ENCODE results near the gene CLDN12. TPM values are rescaled to one million over a fixed set of nuclear protein-coding genes. Genes with fewer than 3 reads are reported as not detected.

The CLDN12 gene
- total RNA-seq, 1 experiment from 2014 or later: 22.5 TPM

- DNase-seq (ENCODE audit: unreplicated experiment): no peak
- intact Hi-C loops (cut with micrococcal nuclease): no loop called here
- Mint-ChIP-seq H3K4me3 (ENCODE audit: unreplicated experiment) (no peak overlapping the region), H3K4me1 (ENCODE audit: insufficient read depth, unreplicated experiment) (peaks cover 6% of the 10 kb centered on the region), H3K36me3 (ENCODE audit: insufficient read depth, unreplicated experiment) (peaks cover 39% of the 10 kb centered on the region), H3K9me3 (ENCODE audit: unreplicated experiment) (no peaks in the 10 kb centered on the region), H3K27me3 (ENCODE audit: insufficient read depth, unreplicated experiment) (no peaks in the 10 kb centered on the region), H3K27ac (ENCODE audit: low read depth, unreplicated experiment) (no peak overlapping the region)
- ChIA-PET POLR2A (interaction anchor here (0.6 kb wide), 2 partner anchors 25 to 48 kb away, joined by 3 read pairs; no protein-coding TSS in a partner anchor), CTCF (interaction anchor here (1.1 kb wide), 1 partner anchor 61 kb away, joined by 5 read pairs; the partner anchor contains the start of gene GTPBP10)
- BruUV-seq (replicated peaks): no TSS peak
- no peak for TF ChIP-seq CTCF (IDR thresholded peaks at IDR 0.05; ENCODE audit: unreplicated experiment)
Measured at GRCh38 chr7:90407484-90407821, 4.2 kb downstream of the CLDN12 start.

GRCh38 chr7:90408142-90408541 is 4.9 kb downstream of the CLDN12 start:
- Mint-ChIP-seq H3K27ac (ENCODE audit: low read depth, unreplicated experiment) (no peak overlapping the region), H3K36me3 (ENCODE audit: insufficient read depth, unreplicated experiment) (peaks cover 39% of the 10 kb centered on the region), H3K4me1 (ENCODE audit: insufficient read depth, unreplicated experiment) (peaks cover 6% of the 10 kb centered on the region), H3K4me3 (ENCODE audit: unreplicated experiment) (no peak overlapping the region), H3K9me3 (ENCODE audit: unreplicated experiment) (no peaks in the 10 kb centered on the region), H3K27me3 (ENCODE audit: insufficient read depth, unreplicated experiment) (no peaks in the 10 kb centered on the region)
- intact Hi-C loops (cut with micrococcal nuclease): no loop called here
- CTCF ChIA-PET: interaction anchor here (0.6 to 1.1 kb wide), 2 partner anchors 62 to 1640 kb away, joined by 3 to 5 read pairs; partner anchors contain the start of gene GTPBP10
- POLR2A ChIA-PET: no interaction called here
- BruUV-seq (replicated peaks): no TSS peak
- no peak for TF ChIP-seq CTCF (IDR thresholded peaks at IDR 0.05; ENCODE audit: unreplicated experiment)
- no peak for DNase-seq (ENCODE audit: unreplicated experiment)

- intact Hi-C loops (cut with micrococcal nuclease): no loop called here
- no peak for TF ChIP-seq CTCF (IDR thresholded peaks at IDR 0.05; ENCODE audit: unreplicated experiment)
- no peak for DNase-seq (ENCODE audit: unreplicated experiment)
- ChIA-PET CTCF (interaction anchor here (0.7 to 1.0 kb wide), 2 partner anchors 63 to 237 kb away, joined by 3 to 4 read pairs; partner anchors contain the start of gene GTPBP10), POLR2A (interaction anchor here (0.6 kb wide), 1 partner anchor 1599 kb away, joined by 3 read pairs; no protein-coding TSS in a partner anchor)
- no TSS peak for BruUV-seq (replicated peaks)
- Mint-ChIP-seq H3K27me3 (ENCODE audit: insufficient read depth, unreplicated experiment) (no peaks in the 10 kb centered on the region), H3K9me3 (ENCODE audit: unreplicated experiment) (no peaks in the 10 kb centered on the region), H3K27ac (ENCODE audit: low read depth, unreplicated experiment) (no peak overlapping the region), H3K36me3 (ENCODE audit: insufficient read depth, unreplicated experiment) (peaks cover 39% of the 10 kb centered on the region), H3K4me3 (ENCODE audit: unreplicated experiment) (no peak overlapping the region), H3K4me1 (ENCODE audit: insufficient read depth, unreplicated experiment) (peaks cover 6% of the 10 kb centered on the region)
Measured at GRCh38 chr7:90409667-90410066, 6.4 kb downstream of the CLDN12 start.

GRCh38 chr7:90411510-90411909 is 8.2 kb downstream of the CLDN12 start:
- Mint-ChIP-seq H3K27me3 (ENCODE audit: insufficient read depth, unreplicated experiment) (no peaks in the 10 kb centered on the region), H3K4me3 (ENCODE audit: unreplicated experiment) (no peak overlapping the region), H3K4me1 (ENCODE audit: insufficient read depth, unreplicated experiment) (peaks cover 6% of the 10 kb centered on the region), H3K27ac (ENCODE audit: low read depth, unreplicated experiment) (no peak overlapping the region), H3K36me3 (ENCODE audit: insufficient read depth, unreplicated experiment) (peaks cover 33% of the 10 kb centered on the region), H3K9me3 (ENCODE audit: unreplicated experiment) (no peaks in the 10 kb centered on the region)
- ChIA-PET CTCF (interaction anchor here (0.7 to 2.8 kb wide), 7 partner anchors 9 to 1418 kb away, joined by 3 to 13 read pairs (median 3); no protein-coding TSS in a partner anchor), POLR2A (interaction anchor here (1.0 kb wide), 1 partner anchor 9 kb away, joined by 3 read pairs; no protein-coding TSS in a partner anchor)
- no TSS peak for BruUV-seq (replicated peaks)
- DNase-seq (ENCODE audit: unreplicated experiment): no peak
- intact Hi-C loops (cut with micrococcal nuclease): no loop called here
- no peak for TF ChIP-seq CTCF (IDR thresholded peaks at IDR 0.05; ENCODE audit: unreplicated experiment)
